HCT116 (cell line): ENCODE measurements around the gene FGF22. TPM values are rescaled to one million over a fixed set of nuclear protein-coding genes. Genes with fewer than 3 reads are reported as not detected.

Experiments used
- ATAC-seq: fragments of 200-7000 bp; cut with Tn5 transposase; 2 replicates; pipeline ENCODE4 v1.9.1; 2020; ENCODE audit warnings: mild to moderate bottlenecking, moderate library complexity
- Bru-seq: library from RNA; stranded (reverse); fragments of 400-500 nt; gene quantifications from one replicate; lab custom pipeline; 2021; lab: Mats Ljungman, UMichigan
- BruChase-seq, 2 experiments: library from RNA; stranded (reverse); fragments of 400-500 nt; gene quantifications; one replicate each; lab custom pipeline; 2021; lab: Mats Ljungman, UMichigan
- BruUV-seq: library from RNA; stranded (reverse); fragments of 400-500 nt; replicated peaks from 2 replicates; lab custom pipeline; 2021; lab: Mats Ljungman, UMichigan
- CTCF ChIA-PET: fragments of 300-600 bp; sonication (Branson Sonifier 250); formaldehyde crosslinking; loops from one replicate; lab custom pipeline; 2021; ENCODE audit warnings: antibody characterized with exemption; lab: Charles Lee
- POLR2A ChIA-PET: fragments of 300-600, 350-600 bp; sonication (Branson Sonifier 250); formaldehyde crosslinking; loops from one replicate; lab custom pipeline; 2021; ENCODE audit warnings: antibody characterized with exemption; lab: Charles Lee
- RAD21 ChIA-PET, 2 experiments: fragments of 300-600 bp; sonication (Branson Sonifier 250); formaldehyde crosslinking; loops; one replicate each; lab custom pipeline; 2023; ENCODE audit warnings: low total read pairs in 2 of 2; ENCODE audit not compliant: uncharacterized antibody in 2 of 2, unreplicated experiment in 2 of 2, low non-redundant PET in 1 of 2; lab: Charles Lee
- DNase-seq: peaks from one replicate; pipeline ENCODE4 v3.0.0-alpha.2; 2010; ENCODE audit warnings: low read depth, low spot score
- H2AFZ ChIP-seq: fragments of 200-600 bp; shearing (Covaris generic), sonication (generic); 2 replicates; pipeline ENCODE4 v1.6.1; 2017; ENCODE audit warnings: low read depth, mixed run types, mixed read lengths, antibody characterized with exemption, low read length; ENCODE audit not compliant: poor library complexity, severe bottlenecking
- H3K27ac ChIP-seq: 2 replicates; pipeline ENCODE4 v1.5.1; 2012; ENCODE audit warnings: low read depth, low read length
- H3K27me3 ChIP-seq: fragments of 200-600 bp; sonication (generic); 2 replicates; pipeline ENCODE4 v1.6.1; 2016; ENCODE audit warnings: mixed run types, low read length, mixed read lengths; ENCODE audit not compliant: insufficient read depth
- H3K36me3 ChIP-seq, 2 experiments: fragments of 200-500 bp in 1 of 2; fragments of 200-600 bp in 1 of 2; sonication (Bioruptor generic) in 1 of 2; sonication (generic) in 1 of 2; 2 replicates each; pipeline versions ENCODE4 v1.5.1 to v1.6.1; 2014 to 2016; ENCODE audit warnings: low read length in 2 of 2, inconsistent platforms in 1 of 2, mixed read lengths in 1 of 2, mixed run types in 1 of 2; ENCODE audit not compliant: insufficient read depth in 2 of 2, control insufficient read depth in 1 of 2
- H3K4me1 ChIP-seq, 2 experiments: fragments of 200-600 bp in 1 of 2; sonication (generic) in 1 of 2; 2 replicates each; pipeline versions ENCODE4 v1.5.1 to v1.6.1; 2012 to 2017; ENCODE audit warnings: low read length in 2 of 2, inconsistent platforms in 1 of 2, mild to moderate bottlenecking in 1 of 2, mixed read lengths in 1 of 2, mixed run types in 1 of 2, moderate library complexity in 1 of 2; ENCODE audit not compliant: insufficient read depth in 2 of 2, control insufficient read depth in 1 of 2
- H3K4me2 ChIP-seq: fragments of 200-600 bp; sonication (generic); 2 replicates; pipeline ENCODE4 v1.6.1; 2017; ENCODE audit warnings: mixed run types, low read length, mixed read lengths
- H3K4me3 ChIP-seq, 2 experiments: fragments of 200-600 bp in 1 of 2; sonication (generic) in 1 of 2; replicated peaks in 1 of 2; 2 replicates each; pipeline ENCODE4 v1.5.1; 2011 to 2016; ENCODE audit warnings: low read length in 2 of 2, control low read depth in 1 of 2, low read depth in 1 of 2, mild to moderate bottlenecking in 1 of 2, mixed read lengths in 1 of 2, mixed run types in 1 of 2
- H3K79me2 ChIP-seq: fragments of 200-600 bp; sonication (generic); 2 replicates; pipeline ENCODE4 v1.6.1; 2017; ENCODE audit warnings: mild to moderate bottlenecking, mixed run types, low read length, moderate library complexity, mixed read lengths; ENCODE audit not compliant: insufficient read depth
- H3K9ac ChIP-seq: fragments of 200-600 bp; sonication (generic); 2 replicates; pipeline ENCODE4 v1.6.1; 2016; ENCODE audit warnings: low read length, mixed read lengths
- H3K9me2 ChIP-seq: fragments of 200-600 bp; sonication (generic), shearing (Covaris generic); 2 replicates; pipeline ENCODE4 v1.6.1; 2017; ENCODE audit warnings: mixed run types, mild to moderate bottlenecking, moderate library complexity; ENCODE audit not compliant: insufficient read depth
- H3K9me3 ChIP-seq, 2 experiments: fragments of 200-500 bp in 1 of 2; fragments of 200-600 bp in 1 of 2; sonication (Bioruptor generic) in 1 of 2; sonication (generic) in 1 of 2; 2 replicates each; pipeline ENCODE4 v1.6.1; 2014 to 2017; ENCODE audit warnings: low read length in 2 of 2, mixed read lengths in 2 of 2, inconsistent platforms in 1 of 2, low read depth in 1 of 2, mild to moderate bottlenecking in 1 of 2, mixed run types in 1 of 2, moderate library complexity in 1 of 2; ENCODE audit not compliant: control insufficient read depth in 1 of 2, insufficient read depth in 1 of 2
- H4K20me1 ChIP-seq: fragments of 200-600 bp; sonication (generic), shearing (Covaris generic); 2 replicates; pipeline ENCODE4 v1.6.1; 2017; ENCODE audit warnings: mixed run types, mild to moderate bottlenecking, moderate library complexity; ENCODE audit not compliant: insufficient read depth
- CBX3 ChIP-seq: IDR thresholded peaks from 2 replicates; pipeline ENCODE4 v1.6.1; 2012; ENCODE audit warnings: low read depth
- CEBPB ChIP-seq: IDR thresholded peaks from 2 replicates; pipeline ENCODE4 v1.6.1; 2012; ENCODE audit warnings: low read depth
- EGR1 ChIP-seq: IDR thresholded peaks from 2 replicates; pipeline ENCODE4 v1.6.1; 2012; ENCODE audit warnings: low read depth
- ELF1 ChIP-seq: IDR thresholded peaks from 2 replicates; pipeline ENCODE4 v1.6.1; 2012; ENCODE audit warnings: low read depth, borderline replicate concordance
- EZH2phosphoT487 ChIP-seq: fragments of 200-600 bp; IDR thresholded peaks from 2 replicates; pipeline ENCODE4 v1.6.1; 2018; ENCODE audit warnings: antibody characterized with exemption, borderline replicate concordance
- FOSL1 ChIP-seq: IDR thresholded peaks from 2 replicates; pipeline ENCODE4 v1.6.1; 2012; ENCODE audit warnings: low read depth
- POLR2A ChIP-seq: IDR thresholded peaks from 2 replicates; pipeline ENCODE4 v1.7.0; 2011; ENCODE audit warnings: borderline replicate concordance; ENCODE audit not compliant: insufficient read depth, insufficient read length; ENCODE audit errors: extremely low read depth
- POLR2AphosphoS5 ChIP-seq: IDR thresholded peaks from 2 replicates; pipeline ENCODE4 v1.6.1; 2011; ENCODE audit warnings: mild to moderate bottlenecking, low read depth, low read length, moderate library complexity
- RAD21 ChIP-seq: IDR thresholded peaks from 2 replicates; pipeline ENCODE4 v1.6.1; 2012; ENCODE audit warnings: low read depth, mild to moderate bottlenecking
- SIN3A ChIP-seq: IDR thresholded peaks from 2 replicates; pipeline ENCODE4 v1.6.1; 2012; ENCODE audit warnings: low read depth
- SP1 ChIP-seq: IDR thresholded peaks from 2 replicates; pipeline ENCODE4 v1.6.1; 2012; ENCODE audit warnings: low read depth
- SRF ChIP-seq: IDR thresholded peaks from 2 replicates; pipeline ENCODE4 v1.6.1; 2012; ENCODE audit warnings: low read depth
- ZFX ChIP-seq: fragments of 450-650 bp; IDR thresholded peaks from 2 replicates; pipeline ENCODE4 v1.6.1; 2017
- ZNF274 ChIP-seq: fragments of 200-500 bp; sonication (Bioruptor generic); IDR thresholded peaks from 2 replicates; pipeline ENCODE4 v1.6.1; 2014; ENCODE audit warnings: mild to moderate bottlenecking, low read depth, low read length, inconsistent platforms
- intact Hi-C: fragments of 100-400 bp; cut with micrococcal nuclease; formaldehyde crosslinking; loops from 2 replicates; pipeline ENCODE4 v1.10.0; 2022
- long read RNA-seq: library from polyadenylated mRNA; unstranded; transcript quantifications from one replicate; pipeline ENCODE4 v2.0.0, GENCODE V29; 2021; ENCODE audit not compliant: unreplicated experiment
- polyA plus RNA-seq: library from polyadenylated mRNA; unstranded; fragments of >200 nt; gene quantifications from 2 replicates; pipeline ENCODE4 v1.2.1, GENCODE V29; 2012; ENCODE audit warnings: missing spikeins
- total RNA-seq: library from RNA; stranded (reverse); gene quantifications from one replicate; pipeline ENCODE4 v1.2.1, GENCODE V29; 2021; ENCODE audit not compliant: unreplicated experiment
- TF ChIP-seq, protein P1 (sequence below): IDR thresholded peaks from 2 replicates; pipeline ENCODE4 v1.6.1; 2012
- TF ChIP-seq, protein P2 (sequence below): IDR thresholded peaks from 2 replicates; pipeline ENCODE4 v1.6.1; 2011; ENCODE audit warnings: mild to moderate bottlenecking, low read length, moderate library complexity; ENCODE audit not compliant: insufficient replicate concordance; ENCODE audit errors: extremely low read depth
- TF ChIP-seq, protein P3 (sequence below): IDR thresholded peaks from 2 replicates; pipeline ENCODE4 v1.6.1; 2012; ENCODE audit warnings: low read depth

FGF22 gene
- 1.5 TPM for total RNA-seq
- polyA plus RNA-seq: 0.35 and 0.39 TPM in 2 replicates
- Bru-seq, nascent RNA: percentile 27 among the genes with signal in this experiment
- BruChase-seq, experiment 1, labeled RNA remaining after a 6-hour chase: percentile 20 among the genes with signal in this experiment
- BruChase-seq, experiment 2, labeled RNA remaining after a 2-hour chase: percentile 30 among the genes with signal in this experiment
- long read RNA-seq, partial matches to known transcripts: 0 of 7 reads
- long read RNA-seq, other reads (novel, unspliced or antisense): 3 of 7 reads

GRCh38 chr19:639253-640160 is at the start of gene FGF22:
FGF22 (plus strand) TSS chr19:639879; CDS start chr19:639926, 47 bp downstream.
- peaks cover 2 to 18% of the 10 kb centered on the region in 2 experiments; a peak in 3 of 4 replicates for H3K4me1 ChIP-seq
- DNase-seq (peak; percentile 68), ATAC-seq (peak; percentile 94)
- TF ChIP-seq, protein P1, sequence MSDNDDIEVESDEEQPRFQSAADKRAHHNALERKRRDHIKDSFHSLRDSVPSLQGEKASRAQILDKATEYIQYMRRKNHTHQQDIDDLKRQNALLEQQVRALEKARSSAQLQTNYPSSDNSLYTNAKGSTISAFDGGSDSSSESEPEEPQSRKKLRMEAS: peak; percentile 54; the same call in 1 of the 2 replicates
- TF ChIP-seq CEBPB: no peak
- no peak for TF ChIP-seq SIN3A
- TF ChIP-seq FOSL1: no peak
- peak; percentile 31; the same call in 1 of the 2 replicates for TF ChIP-seq POLR2AphosphoS5
- TF ChIP-seq, protein P2, sequence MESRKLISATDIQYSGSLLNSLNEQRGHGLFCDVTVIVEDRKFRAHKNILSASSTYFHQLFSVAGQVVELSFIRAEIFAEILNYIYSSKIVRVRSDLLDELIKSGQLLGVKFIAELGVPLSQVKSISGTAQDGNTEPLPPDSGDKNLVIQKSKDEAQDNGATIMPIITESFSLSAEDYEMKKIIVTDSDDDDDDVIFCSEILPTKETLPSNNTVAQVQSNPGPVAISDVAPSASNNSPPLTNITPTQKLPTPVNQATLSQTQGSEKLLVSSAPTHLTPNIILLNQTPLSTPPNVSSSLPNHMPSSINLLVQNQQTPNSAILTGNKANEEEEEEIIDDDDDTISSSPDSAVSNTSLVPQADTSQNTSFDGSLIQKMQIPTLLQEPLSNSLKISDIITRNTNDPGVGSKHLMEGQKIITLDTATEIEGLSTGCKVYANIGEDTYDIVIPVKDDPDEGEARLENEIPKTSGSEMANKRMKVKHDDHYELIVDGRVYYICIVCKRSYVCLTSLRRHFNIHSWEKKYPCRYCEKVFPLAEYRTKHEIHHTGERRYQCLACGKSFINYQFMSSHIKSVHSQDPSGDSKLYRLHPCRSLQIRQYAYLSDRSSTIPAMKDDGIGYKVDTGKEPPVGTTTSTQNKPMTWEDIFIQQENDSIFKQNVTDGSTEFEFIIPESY: no peak
- no peak for TF ChIP-seq RAD21
- no peak for TF ChIP-seq SRF
- no peak for TF ChIP-seq EZH2phosphoT487
- no peak for TF ChIP-seq POLR2A
- 0 out of 2 replicates have a peak, but pooled peaks have one; percentile 25 for TF ChIP-seq ZFX
- TF ChIP-seq, protein P3, sequence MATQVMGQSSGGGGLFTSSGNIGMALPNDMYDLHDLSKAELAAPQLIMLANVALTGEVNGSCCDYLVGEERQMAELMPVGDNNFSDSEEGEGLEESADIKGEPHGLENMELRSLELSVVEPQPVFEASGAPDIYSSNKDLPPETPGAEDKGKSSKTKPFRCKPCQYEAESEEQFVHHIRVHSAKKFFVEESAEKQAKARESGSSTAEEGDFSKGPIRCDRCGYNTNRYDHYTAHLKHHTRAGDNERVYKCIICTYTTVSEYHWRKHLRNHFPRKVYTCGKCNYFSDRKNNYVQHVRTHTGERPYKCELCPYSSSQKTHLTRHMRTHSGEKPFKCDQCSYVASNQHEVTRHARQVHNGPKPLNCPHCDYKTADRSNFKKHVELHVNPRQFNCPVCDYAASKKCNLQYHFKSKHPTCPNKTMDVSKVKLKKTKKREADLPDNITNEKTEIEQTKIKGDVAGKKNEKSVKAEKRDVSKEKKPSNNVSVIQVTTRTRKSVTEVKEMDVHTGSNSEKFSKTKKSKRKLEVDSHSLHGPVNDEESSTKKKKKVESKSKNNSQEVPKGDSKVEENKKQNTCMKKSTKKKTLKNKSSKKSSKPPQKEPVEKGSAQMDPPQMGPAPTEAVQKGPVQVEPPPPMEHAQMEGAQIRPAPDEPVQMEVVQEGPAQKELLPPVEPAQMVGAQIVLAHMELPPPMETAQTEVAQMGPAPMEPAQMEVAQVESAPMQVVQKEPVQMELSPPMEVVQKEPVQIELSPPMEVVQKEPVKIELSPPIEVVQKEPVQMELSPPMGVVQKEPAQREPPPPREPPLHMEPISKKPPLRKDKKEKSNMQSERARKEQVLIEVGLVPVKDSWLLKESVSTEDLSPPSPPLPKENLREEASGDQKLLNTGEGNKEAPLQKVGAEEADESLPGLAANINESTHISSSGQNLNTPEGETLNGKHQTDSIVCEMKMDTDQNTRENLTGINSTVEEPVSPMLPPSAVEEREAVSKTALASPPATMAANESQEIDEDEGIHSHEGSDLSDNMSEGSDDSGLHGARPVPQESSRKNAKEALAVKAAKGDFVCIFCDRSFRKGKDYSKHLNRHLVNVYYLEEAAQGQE: no peak
- no peak for TF ChIP-seq ZNF274
- peak; percentile 51 for TF ChIP-seq SP1
- no peak for TF ChIP-seq CBX3
- peak; percentile 91 for TF ChIP-seq EGR1
- TF ChIP-seq ELF1: no peak
- H4K20me1 ChIP-seq: no peaks in the 10 kb centered on the region
- peak within 1 kb of the TSS; percentile 78 for H2AFZ ChIP-seq
- POLR2A ChIA-PET: no interaction called here
- BruUV-seq: no TSS peak
- H3K36me3 ChIP-seq: no peaks in the 10 kb centered on the region
- peak within 1 kb of the TSS; percentile 37 to 57 for H3K4me3 ChIP-seq
- intact Hi-C loops: no loop called here
- peak within 1 kb of the TSS; percentile 89 for H3K4me2 ChIP-seq
- H3K27me3 ChIP-seq: no peaks in the 10 kb centered on the region
- CTCF ChIA-PET: no interaction called here
- RAD21 ChIA-PET: no interaction called here
- H3K9ac ChIP-seq: peak within 1 kb of the TSS; percentile 57
- H3K27ac ChIP-seq: 0 out of 2 replicates have a peak within 1 kb of the TSS, but pooled peaks have one; percentile 5
- no peaks in the 10 kb centered on the region for H3K79me2 ChIP-seq
- H3K9me2 ChIP-seq: no peaks in the 10 kb centered on the region
- no peaks in the 10 kb centered on the region for H3K9me3 ChIP-seq
